Inflammatory macrophage treated with lipopolysaccharide for 1 hour (primary cell): Measurements from ENCODE around the gene IMMT.

Experiments
- DNase-seq, 2 donors: peaks; one replicate each; pipeline ENCODE4 v3.0.0-alpha.2; 2020 to 2022

Gene IMMT

GRCh38 chr2:86195808-86196387, 636 bp upstream of the IMMT start:
- no peak for DNase-seq

- peak in 1 of 2 donors; percentile 93 for DNase-seq
Measured at GRCh38 chr2:86194751-86195054, 559 bp downstream of the IMMT start.

GRCh38 chr2:86193901-86194567, 1.2 kb downstream of the IMMT start:
- peak in 1 of 2 donors; percentile 5 for DNase-seq

- no peak for DNase-seq
Measured at GRCh38 chr2:86189782-86190416, 5.4 kb downstream of the IMMT start.

- DNase-seq = no peak
Measured at GRCh38 chr2:86186431-86186830, 8.8 kb downstream of the IMMT start.

GRCh38 chr2:86185517-86186212, 9.6 kb downstream of the IMMT start:
- no peak for DNase-seq

- DNase-seq = no peak
Measured at GRCh38 chr2:86176597-86176996, 18.7 kb downstream of the IMMT start.

GRCh38 chr2:86175828-86176227, 19.4 kb downstream of the IMMT start:
- DNase-seq = no peak

GRCh38 chr2:86174445-86174844, 20.8 kb downstream of the IMMT start:
- peak in 1 of 2 donors; percentile 35 for DNase-seq

GRCh38 chr2:86172610-86173009, 22.7 kb downstream of the IMMT start:
- DNase-seq = no peak

- no peak for DNase-seq
Measured at GRCh38 chr2:86171295-86171694, 24.0 kb downstream of the IMMT start.

- no peak for DNase-seq
Measured at GRCh38 chr2:86170449-86170848, 24.8 kb downstream of the IMMT start.

GRCh38 chr2:86160156-86160952, 34.9 kb downstream of the IMMT start:
- no peak for DNase-seq

GRCh38 chr2:86158286-86158685, 37.0 kb downstream of the IMMT start:
- DNase-seq = no peak

GRCh38 chr2:86157009-86157556, 38.2 kb downstream of the IMMT start:
- no peak for DNase-seq

GRCh38 chr2:86150502-86150901, 44.8 kb downstream of the IMMT start:
- DNase-seq = no peak

- DNase-seq = no peak
Measured at GRCh38 chr2:86147793-86148192, 47.5 kb downstream of the IMMT start.

- no peak for DNase-seq
Measured at GRCh38 chr2:86143926-86144685, 51.2 kb downstream of the IMMT start.

- DNase-seq = peak; percentile 26 to 53
Measured at GRCh38 chr2:86143307-86143706, 52.0 kb downstream of the IMMT start.

GRCh38 chr2:86142436-86143257, 52.6 kb downstream of the IMMT start:
- DNase-seq = peak; percentile 21 to 34

GRCh38 chr2:86140969-86141392, 54.3 kb downstream of the IMMT start:
- DNase-seq = peak in 1 of 2 donors; percentile 32
